Gastroesophageal sphincter (tissue), 3 donors: ENCODE data around the gene NSRP1.

Experiments
- CTCF ChIP-seq, 4 experiments: fragments of 200-600 bp in 2 of 4; fragments of 450-650 bp in 2 of 4; sonication (generic) in 1 of 4; IDR thresholded peaks; one replicate each; pipeline ENCODE4 v1.5.1; 2017 to 2019; ENCODE audit warnings: antibody characterized with exemption in 4 of 4, mild to moderate bottlenecking in 2 of 4, moderate library complexity in 2 of 4
- EP300 ChIP-seq: sonication (generic); formaldehyde crosslinking; IDR thresholded peaks from one replicate; pipeline ENCODE4 v1.6.1; 2017; ENCODE audit warnings: antibody characterized with exemption, mild to moderate bottlenecking
- POLR2A ChIP-seq, 2 donors: fragments of 450-650 bp; IDR thresholded peaks; one replicate each; pipeline ENCODE4 v1.6.1; 2017; ENCODE audit warnings: antibody characterized with exemption in 2 of 2, mild to moderate bottlenecking in 2 of 2, moderate library complexity in 1 of 2
- POLR2AphosphoS5 ChIP-seq: sonication (generic); formaldehyde crosslinking; IDR thresholded peaks from one replicate; pipeline ENCODE4 v1.6.1; 2017; ENCODE audit warnings: antibody characterized with exemption

GRCh38 chr17:30221346-30221745 is 104.7 kb downstream of the NSRP1 start:
- no peak for TF ChIP-seq CTCF (IDR thresholded peaks at IDR 0.05)
- TF ChIP-seq EP300 = no peak
- no peak for TF ChIP-seq POLR2A (IDR thresholded peaks at IDR 0.05)
- TF ChIP-seq POLR2AphosphoS5 = no peak
